Brain microvascular endothelial cell (primary cell): ENCODE results near the gene SRBD1.

Source experiments
- DNase-seq: peaks from one replicate; pipeline ENCODE4 v3.0.0-alpha.2; 2020
- H3K27ac ChIP-seq: fragments of 250-450 bp; sonication (Bioruptor Pico); 2 replicates; pipeline ENCODE4 v1.5.1; 2020; ENCODE audit warnings: mild to moderate bottlenecking, moderate library complexity
- H3K27me3 ChIP-seq: fragments of 250-450 bp; sonication (Bioruptor Pico); replicated peaks from 2 replicates; pipeline ENCODE4 v1.5.1; 2020; ENCODE audit warnings: mild to moderate bottlenecking
- H3K36me3 ChIP-seq: fragments of 250-450 bp; sonication (Bioruptor Pico); replicated peaks from 2 replicates; pipeline ENCODE4 v1.5.1; 2020; ENCODE audit warnings: mild to moderate bottlenecking
- H3K4me3 ChIP-seq: 2 replicates; pipeline ENCODE4 v1.5.1; 2011; ENCODE audit warnings: low read depth, mild to moderate bottlenecking, control low read depth, low read length, moderate library complexity
- in situ Hi-C: cut with HindIII; loops from 2 replicates; pipeline ENCODE4 v1.10.0; 2017; ENCODE audit warnings: low sequenced_read_pairs, low pct_ligation_motif_present
- TF ChIP-seq, protein P1 (sequence below): IDR thresholded peaks from 2 replicates; pipeline ENCODE4 v1.5.1; 2011; ENCODE audit warnings: low read depth, mild to moderate bottlenecking, moderate library complexity, low read length, control low read depth, inconsistent platforms; ENCODE audit errors: missing control alignments

SRBD1 gene

DNA sequence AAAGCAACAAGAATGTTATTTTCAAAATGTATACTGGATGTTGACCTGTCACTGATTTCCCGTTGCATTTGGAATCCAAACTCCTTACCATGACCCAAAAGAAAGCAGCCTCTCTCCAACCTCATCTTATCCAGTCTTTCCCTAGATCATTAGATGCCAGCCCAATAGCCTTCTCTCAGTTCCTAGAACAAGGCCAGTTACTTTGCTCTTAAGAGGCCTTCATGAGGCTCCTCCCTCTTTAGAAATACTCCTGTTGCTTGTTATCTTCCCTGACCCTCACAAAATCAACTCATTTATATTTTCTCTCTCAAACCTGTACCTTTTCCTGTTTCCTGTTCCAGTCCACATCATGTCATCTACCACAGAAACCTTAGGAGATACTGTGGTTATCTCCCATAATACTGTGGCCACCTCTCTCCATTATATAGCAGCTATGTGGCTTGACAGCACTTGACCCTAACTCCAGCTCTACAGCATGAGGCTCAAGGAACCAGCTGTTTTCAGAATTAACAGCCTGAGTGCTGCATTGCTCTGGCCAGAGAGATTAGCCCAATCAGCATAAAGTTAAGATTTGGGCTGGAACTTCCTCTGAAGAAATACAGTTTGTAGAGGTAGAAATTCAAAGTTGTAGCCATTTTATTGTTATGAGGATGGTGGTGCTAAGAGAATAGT, 22.8 kb downstream of the SRBD1 start:
- H3K36me3 ChIP-seq, result no peaks in the 10 kb centered on the region
- in situ Hi-C loops, result no loop called here
- H3K27ac ChIP-seq, result no peak overlapping the region
- no peaks in the 10 kb centered on the region for H3K27me3 ChIP-seq
- no peak for DNase-seq
- no peak overlapping the region for H3K4me3 ChIP-seq
- TF ChIP-seq, protein P1, sequence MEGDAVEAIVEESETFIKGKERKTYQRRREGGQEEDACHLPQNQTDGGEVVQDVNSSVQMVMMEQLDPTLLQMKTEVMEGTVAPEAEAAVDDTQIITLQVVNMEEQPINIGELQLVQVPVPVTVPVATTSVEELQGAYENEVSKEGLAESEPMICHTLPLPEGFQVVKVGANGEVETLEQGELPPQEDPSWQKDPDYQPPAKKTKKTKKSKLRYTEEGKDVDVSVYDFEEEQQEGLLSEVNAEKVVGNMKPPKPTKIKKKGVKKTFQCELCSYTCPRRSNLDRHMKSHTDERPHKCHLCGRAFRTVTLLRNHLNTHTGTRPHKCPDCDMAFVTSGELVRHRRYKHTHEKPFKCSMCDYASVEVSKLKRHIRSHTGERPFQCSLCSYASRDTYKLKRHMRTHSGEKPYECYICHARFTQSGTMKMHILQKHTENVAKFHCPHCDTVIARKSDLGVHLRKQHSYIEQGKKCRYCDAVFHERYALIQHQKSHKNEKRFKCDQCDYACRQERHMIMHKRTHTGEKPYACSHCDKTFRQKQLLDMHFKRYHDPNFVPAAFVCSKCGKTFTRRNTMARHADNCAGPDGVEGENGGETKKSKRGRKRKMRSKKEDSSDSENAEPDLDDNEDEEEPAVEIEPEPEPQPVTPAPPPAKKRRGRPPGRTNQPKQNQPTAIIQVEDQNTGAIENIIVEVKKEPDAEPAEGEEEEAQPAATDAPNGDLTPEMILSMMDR, result no peak

DNA sequence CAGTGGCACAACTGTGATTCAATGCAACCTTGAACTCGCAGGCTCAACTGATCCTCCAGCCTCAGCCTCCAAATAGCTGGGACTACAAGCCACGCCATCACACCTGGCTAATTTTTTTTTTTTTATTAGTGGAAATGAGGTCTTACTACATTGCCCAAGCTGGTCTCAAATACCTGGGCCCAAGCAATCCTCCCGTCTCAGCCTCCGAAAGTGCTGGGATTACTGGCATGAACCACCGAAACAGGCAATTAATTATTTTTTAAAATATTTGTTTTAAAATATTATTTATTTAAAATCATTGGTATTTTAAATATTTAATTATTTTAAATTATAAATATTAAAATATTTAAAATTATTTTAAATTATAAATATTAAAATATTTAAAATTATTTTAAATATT, 24.5 kb downstream of the SRBD1 start:
- TF ChIP-seq, protein P1, result no peak
- DNase-seq, result no peak
- no peaks in the 10 kb centered on the region for H3K36me3 ChIP-seq
- H3K4me3 ChIP-seq, result no peak overlapping the region
- in situ Hi-C loops, result no loop called here
- H3K27ac ChIP-seq, result no peak overlapping the region
- H3K27me3 ChIP-seq, result no peaks in the 10 kb centered on the region

DNA sequence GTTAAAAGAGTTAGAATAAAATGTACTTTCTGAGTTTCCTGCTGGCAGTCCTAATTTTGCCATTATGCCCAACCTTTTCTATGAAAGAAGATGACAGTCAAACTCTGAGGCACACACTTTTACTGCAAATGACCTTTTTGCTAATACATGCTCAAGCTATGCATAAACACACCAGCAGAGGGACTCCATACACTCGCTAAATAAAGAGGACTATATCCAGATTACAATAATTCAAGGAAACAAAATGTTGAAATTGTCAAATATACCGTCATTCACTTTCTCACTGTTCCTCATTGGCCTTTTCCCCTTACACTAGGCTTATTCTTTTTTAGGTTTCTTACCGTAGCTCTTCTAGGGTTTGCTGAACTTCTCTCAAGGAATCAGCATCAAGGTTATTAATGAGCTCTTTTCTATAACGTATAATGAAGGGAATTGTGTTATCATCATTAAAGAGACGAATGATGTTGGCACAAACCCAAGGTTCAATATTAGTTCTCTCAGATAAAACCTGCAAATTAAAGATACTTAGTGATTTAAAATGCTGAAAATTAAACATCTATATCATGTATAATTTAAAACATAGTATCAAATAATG, 25.7 kb downstream of the SRBD1 start:
- peak; percentile 50 for DNase-seq
- Histone ChIP-seq H3K27me3 (no peaks in the 10 kb centered on the region), H3K36me3 (no peaks in the 10 kb centered on the region), H3K27ac (no peak overlapping the region), H3K4me3 (no peak overlapping the region)
- in situ Hi-C loops, result no loop called here
- TF ChIP-seq, protein P1, result peak; percentile 70

DNA sequence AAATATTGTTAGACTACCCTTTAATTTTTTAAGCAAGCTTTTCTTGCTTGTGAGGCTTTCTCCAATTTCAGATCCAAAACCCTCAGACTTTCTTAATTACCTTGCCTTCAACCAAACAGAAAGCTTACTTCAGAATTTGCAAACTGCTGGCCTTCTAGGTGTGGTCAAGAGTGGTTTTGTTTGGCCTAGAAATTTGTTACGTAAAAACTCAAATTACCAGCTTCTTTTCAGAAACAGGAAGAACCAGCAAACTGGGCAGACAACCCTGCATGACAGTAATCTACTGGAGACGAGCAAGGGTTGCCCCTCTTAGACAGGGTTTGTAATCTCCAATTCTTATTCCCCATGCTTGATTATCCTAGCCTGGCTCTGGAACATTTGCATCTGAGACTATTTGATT, 27.1 kb downstream of the SRBD1 start:
- TF ChIP-seq, protein P1, result no peak
- Histone ChIP-seq H3K27me3 (no peaks in the 10 kb centered on the region), H3K27ac (no peak overlapping the region), H3K4me3 (no peak overlapping the region), H3K36me3 (no peaks in the 10 kb centered on the region)
- DNase-seq, result no peak
- in situ Hi-C loops, result no loop called here

DNA sequence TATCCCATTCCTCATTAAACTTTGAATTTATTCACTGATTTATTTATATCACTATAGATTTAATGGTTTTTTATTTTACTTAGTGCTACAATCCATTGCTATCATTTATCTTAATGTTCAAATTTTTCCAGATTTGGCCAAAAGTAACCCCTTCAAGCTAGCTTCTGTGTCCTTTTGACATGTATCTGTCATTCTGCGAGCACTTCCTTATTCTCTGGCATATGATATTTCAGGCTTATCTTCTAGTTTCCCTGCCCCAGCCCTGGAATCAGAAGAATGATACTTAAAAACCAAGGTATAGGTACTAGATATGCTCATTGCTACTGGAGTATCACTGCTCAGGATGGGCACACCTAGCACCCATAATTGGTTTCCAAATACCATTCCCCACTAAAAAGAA, 28.5 kb downstream of the SRBD1 start:
- no peak overlapping the region for H3K4me3 ChIP-seq
- H3K36me3 ChIP-seq, result no peaks in the 10 kb centered on the region
- no peaks in the 10 kb centered on the region for H3K27me3 ChIP-seq
- TF ChIP-seq, protein P1, result no peak
- in situ Hi-C loops, result no loop called here
- no peak overlapping the region for H3K27ac ChIP-seq
- no peak for DNase-seq
